Activated naive CD4-positive, alpha-beta T cell treated with anti-CD3 and anti-CD28 coated beads, Interleukin-2, amount 10 ng/mL, durations not matched to agents 7 days and 5 days (primary cell): ENCODE measurements around the gene NKAIN2.
"Not testable (repeated sequence)": the region's sequence is repeated elsewhere in the genome, so short reads cannot be mapped to it uniquely, and the experiment has no call there.

ENCODE experiments used
- CTCF ChIA-PET: fragments of 350-600 bp; sonication (Branson Sonifier 250); formaldehyde crosslinking; loops from one replicate; lab custom pipeline; 2021; ENCODE audit warnings: antibody characterized with exemption; lab: Charles Lee
- DNase-seq: peaks from one replicate; pipeline ENCODE4 v3.0.0-alpha.2; 2020
- H3K27ac Mint-ChIP-seq: one replicate; pipeline ENCODE4 v1.8.0; 2021; ENCODE audit warnings: mild to moderate bottlenecking, moderate library complexity, mixed read lengths
- H3K27me3 Mint-ChIP-seq: one replicate; pipeline ENCODE4 v1.8.0; 2021; ENCODE audit warnings: mild to moderate bottlenecking, mixed read lengths
- H3K36me3 Mint-ChIP-seq: one replicate; pipeline ENCODE4 v1.8.0; 2021; ENCODE audit warnings: mixed read lengths
- H3K4me1 Mint-ChIP-seq: one replicate; pipeline ENCODE4 v1.8.0; 2021; ENCODE audit warnings: mixed read lengths
- H3K4me3 Mint-ChIP-seq: one replicate; pipeline ENCODE4 v1.8.0; 2021; ENCODE audit warnings: mild to moderate bottlenecking, moderate library complexity, mixed read lengths
- H3K9me3 Mint-ChIP-seq: one replicate; pipeline ENCODE4 v1.8.0; 2021; ENCODE audit warnings: mixed read lengths

Gene NKAIN2

GRCh38 chr6:124703541-124703940 is 899.9 kb downstream of the NKAIN2 start:
- Mint-ChIP-seq H3K4me1 (no peaks in the 10 kb centered on the region), H3K27ac (no peak overlapping the region), H3K4me3 (no peak overlapping the region), H3K36me3 (no peaks in the 10 kb centered on the region), H3K27me3 (no peaks in the 10 kb centered on the region), H3K9me3 (no peaks in the 10 kb centered on the region)
- no peak for DNase-seq
- CTCF ChIA-PET: no interaction called here

GRCh38 chr6:124712532-124712931 is 908.9 kb downstream of the NKAIN2 start:
- H3K4me1 Mint-ChIP-seq, DNase-seq, H3K27ac Mint-ChIP-seq, H3K4me3 Mint-ChIP-seq, H3K36me3 Mint-ChIP-seq, CTCF ChIA-PET, H3K27me3 Mint-ChIP-seq, H3K9me3 Mint-ChIP-seq: not testable (repeated sequence)

- no peak overlapping the region for H3K27ac Mint-ChIP-seq
- no peak overlapping the region for H3K4me3 Mint-ChIP-seq
- DNase-seq: no peak
- no peaks in the 10 kb centered on the region for H3K27me3 Mint-ChIP-seq
- CTCF ChIA-PET: no interaction called here
- no peaks in the 10 kb centered on the region for H3K4me1 Mint-ChIP-seq
- peaks cover 3% of the 10 kb centered on the region for H3K9me3 Mint-ChIP-seq
- no peaks in the 10 kb centered on the region for H3K36me3 Mint-ChIP-seq
Observed at GRCh38 chr6:124714728-124715127, 911.1 kb downstream of the NKAIN2 start.

GRCh38 chr6:124719913-124720312 is 916.2 kb downstream of the NKAIN2 start:
- H3K4me1 Mint-ChIP-seq: no peaks in the 10 kb centered on the region
- H3K9me3 Mint-ChIP-seq: no peaks in the 10 kb centered on the region
- H3K36me3 Mint-ChIP-seq: no peaks in the 10 kb centered on the region
- H3K27ac Mint-ChIP-seq: no peak overlapping the region
- CTCF ChIA-PET: no interaction called here
- H3K27me3 Mint-ChIP-seq: no peaks in the 10 kb centered on the region
- DNase-seq: no peak
- no peak overlapping the region for H3K4me3 Mint-ChIP-seq

- no peak overlapping the region for H3K27ac Mint-ChIP-seq
- H3K27me3 Mint-ChIP-seq: no peaks in the 10 kb centered on the region
- no peaks in the 10 kb centered on the region for H3K4me1 Mint-ChIP-seq
- CTCF ChIA-PET: no interaction called here
- peaks cover 4% of the 10 kb centered on the region for H3K9me3 Mint-ChIP-seq
- DNase-seq: no peak
- H3K36me3 Mint-ChIP-seq: no peaks in the 10 kb centered on the region
- no peak overlapping the region for H3K4me3 Mint-ChIP-seq
Observed at GRCh38 chr6:124721331-124721730, 917.7 kb downstream of the NKAIN2 start.

GRCh38 chr6:124722141-124722878 is 918.6 kb downstream of the NKAIN2 start:
- Mint-ChIP-seq H3K36me3 (no peaks in the 10 kb centered on the region), H3K27me3 (no peaks in the 10 kb centered on the region), H3K27ac (no peak overlapping the region), H3K9me3 (peaks cover 4% of the 10 kb centered on the region), H3K4me3 (no peak overlapping the region), H3K4me1 (no peaks in the 10 kb centered on the region)
- CTCF ChIA-PET: no interaction called here
- DNase-seq: no peak

- Mint-ChIP-seq H3K9me3 (peaks cover 4% of the 10 kb centered on the region), H3K27ac (no peak overlapping the region), H3K4me3 (no peak overlapping the region), H3K36me3 (no peaks in the 10 kb centered on the region), H3K27me3 (no peaks in the 10 kb centered on the region), H3K4me1 (no peaks in the 10 kb centered on the region)
- CTCF ChIA-PET: no interaction called here
- DNase-seq: no peak
Observed at GRCh38 chr6:124723671-124724070, 920.0 kb downstream of the NKAIN2 start.

GRCh38 chr6:124737804-124738203 is 934.1 kb downstream of the NKAIN2 start:
- H3K27ac Mint-ChIP-seq, DNase-seq, CTCF ChIA-PET, H3K27me3 Mint-ChIP-seq, H3K9me3 Mint-ChIP-seq, H3K4me3 Mint-ChIP-seq, H3K36me3 Mint-ChIP-seq, H3K4me1 Mint-ChIP-seq: not testable (repeated sequence)

GRCh38 chr6:124738482-124738881 is 934.8 kb downstream of the NKAIN2 start:
- no peak for DNase-seq
- H3K9me3 Mint-ChIP-seq: peaks cover 4% of the 10 kb centered on the region
- CTCF ChIA-PET: no interaction called here
- H3K27ac Mint-ChIP-seq: no peak overlapping the region
- H3K27me3 Mint-ChIP-seq: no peaks in the 10 kb centered on the region
- H3K36me3 Mint-ChIP-seq: no peaks in the 10 kb centered on the region
- no peak overlapping the region for H3K4me3 Mint-ChIP-seq
- no peaks in the 10 kb centered on the region for H3K4me1 Mint-ChIP-seq

- Mint-ChIP-seq H3K27ac (no peak overlapping the region), H3K9me3 (peaks cover 4% of the 10 kb centered on the region)
- CTCF ChIA-PET: no interaction called here
Observed at GRCh38 chr6:124741341-124741740, 937.7 kb downstream of the NKAIN2 start.

GRCh38 chr6:124742971-124743370 is 939.3 kb downstream of the NKAIN2 start:
- DNase-seq: no peak
- CTCF ChIA-PET: no interaction called here
- H3K4me3 Mint-ChIP-seq: no peak overlapping the region
- no peaks in the 10 kb centered on the region for H3K9me3 Mint-ChIP-seq
- no peak overlapping the region for H3K27ac Mint-ChIP-seq
- no peaks in the 10 kb centered on the region for H3K36me3 Mint-ChIP-seq
- no peaks in the 10 kb centered on the region for H3K27me3 Mint-ChIP-seq
- H3K4me1 Mint-ChIP-seq: no peaks in the 10 kb centered on the region

More at GRCh38 chr6:124741341-124741740, 937.7 kb downstream of the NKAIN2 start:
- no peaks in the 10 kb centered on the region for H3K36me3 Mint-ChIP-seq
- H3K27me3 Mint-ChIP-seq: no peaks in the 10 kb centered on the region
- H3K4me1 Mint-ChIP-seq: no peaks in the 10 kb centered on the region
- no peak for DNase-seq
- no peak overlapping the region for H3K4me3 Mint-ChIP-seq

- no peak for DNase-seq
- H3K36me3 Mint-ChIP-seq: no peaks in the 10 kb centered on the region
- H3K9me3 Mint-ChIP-seq: no peaks in the 10 kb centered on the region
- no peak overlapping the region for H3K4me3 Mint-ChIP-seq
- CTCF ChIA-PET: no interaction called here
- H3K27ac Mint-ChIP-seq: no peak overlapping the region
- no peaks in the 10 kb centered on the region for H3K27me3 Mint-ChIP-seq
- H3K4me1 Mint-ChIP-seq: no peaks in the 10 kb centered on the region
Observed at GRCh38 chr6:124743420-124743819, 939.8 kb downstream of the NKAIN2 start.

- no peaks in the 10 kb centered on the region for H3K27me3 Mint-ChIP-seq
- no peak overlapping the region for H3K27ac Mint-ChIP-seq
- H3K4me3 Mint-ChIP-seq: no peak overlapping the region
- CTCF ChIA-PET: no interaction called here
- no peak for DNase-seq
- no peaks in the 10 kb centered on the region for H3K4me1 Mint-ChIP-seq
- no peaks in the 10 kb centered on the region for H3K9me3 Mint-ChIP-seq
- H3K36me3 Mint-ChIP-seq: no peaks in the 10 kb centered on the region
Observed at GRCh38 chr6:124747349-124747748, 943.7 kb downstream of the NKAIN2 start.

GRCh38 chr6:124748778-124749177 is 945.1 kb downstream of the NKAIN2 start:
- CTCF ChIA-PET: no interaction called here
- H3K4me3 Mint-ChIP-seq: no peak overlapping the region
- H3K9me3 Mint-ChIP-seq: no peaks in the 10 kb centered on the region
- H3K27ac Mint-ChIP-seq: no peak overlapping the region
- DNase-seq: no peak
- H3K27me3 Mint-ChIP-seq: no peaks in the 10 kb centered on the region
- H3K4me1 Mint-ChIP-seq: no peaks in the 10 kb centered on the region
- H3K36me3 Mint-ChIP-seq: no peaks in the 10 kb centered on the region

- Mint-ChIP-seq H3K4me1 (no peaks in the 10 kb centered on the region), H3K27me3 (no peaks in the 10 kb centered on the region), H3K9me3 (no peaks in the 10 kb centered on the region), H3K27ac (no peak overlapping the region), H3K36me3 (no peaks in the 10 kb centered on the region), H3K4me3 (no peak overlapping the region)
- CTCF ChIA-PET: no interaction called here
- no peak for DNase-seq
Observed at GRCh38 chr6:124753001-124753400, 949.3 kb downstream of the NKAIN2 start.
